Fibroblast of peridontal ligament (primary cell): ENCODE results near the gene PTTG1IP.
A peak's percentile ranks its signal among the peaks of the same experiment; 100 is the strongest.
"Not testable (repeated sequence)": the region's sequence is repeated elsewhere in the genome, so short reads cannot be mapped to it uniquely, and the experiment has no call there.

Experiments
- DNase-seq: peaks from one replicate; pipeline ENCODE4 v3.0.0-alpha.2; 2010; ENCODE audit errors: extremely low read depth

PTTG1IP gene

GRCh38 chr21:44883250-44883649 is 9.8 kb upstream of the PTTG1IP start:
- DNase-seq: no peak

DNA sequence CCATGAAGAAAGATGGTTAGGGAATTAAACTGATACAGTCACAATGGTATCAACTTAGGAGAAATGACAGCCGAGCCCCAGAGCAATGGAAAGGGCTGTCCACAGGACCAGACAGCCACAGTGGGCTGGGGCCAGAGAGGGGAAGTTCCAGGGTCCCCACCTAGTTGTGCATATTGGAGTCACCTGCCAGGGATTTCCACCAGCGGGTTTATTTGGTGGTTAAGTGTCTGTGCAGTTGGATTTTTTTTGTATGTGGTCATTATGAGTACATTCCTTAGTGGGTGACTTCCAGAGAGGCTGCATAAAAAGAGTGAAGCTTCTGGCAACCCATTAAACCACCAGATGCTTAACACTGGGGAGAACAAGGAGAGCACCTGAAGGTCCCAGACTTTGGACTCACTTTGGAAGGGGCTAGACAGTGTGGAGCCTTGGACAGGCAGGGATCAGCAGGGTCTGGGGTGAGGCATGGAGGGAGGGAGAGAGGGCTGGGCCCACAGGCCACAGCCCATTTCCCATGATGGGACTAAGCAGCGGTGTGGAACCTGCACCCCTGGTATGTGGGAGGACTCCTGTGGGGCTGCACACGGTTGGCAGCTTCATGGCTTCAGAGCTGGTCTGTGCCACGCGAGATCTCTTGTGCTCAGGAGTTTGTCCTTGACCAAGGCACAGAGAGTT is 7.8 kb upstream of the PTTG1IP start:
- DNase-seq: peak; percentile 37

DNA sequence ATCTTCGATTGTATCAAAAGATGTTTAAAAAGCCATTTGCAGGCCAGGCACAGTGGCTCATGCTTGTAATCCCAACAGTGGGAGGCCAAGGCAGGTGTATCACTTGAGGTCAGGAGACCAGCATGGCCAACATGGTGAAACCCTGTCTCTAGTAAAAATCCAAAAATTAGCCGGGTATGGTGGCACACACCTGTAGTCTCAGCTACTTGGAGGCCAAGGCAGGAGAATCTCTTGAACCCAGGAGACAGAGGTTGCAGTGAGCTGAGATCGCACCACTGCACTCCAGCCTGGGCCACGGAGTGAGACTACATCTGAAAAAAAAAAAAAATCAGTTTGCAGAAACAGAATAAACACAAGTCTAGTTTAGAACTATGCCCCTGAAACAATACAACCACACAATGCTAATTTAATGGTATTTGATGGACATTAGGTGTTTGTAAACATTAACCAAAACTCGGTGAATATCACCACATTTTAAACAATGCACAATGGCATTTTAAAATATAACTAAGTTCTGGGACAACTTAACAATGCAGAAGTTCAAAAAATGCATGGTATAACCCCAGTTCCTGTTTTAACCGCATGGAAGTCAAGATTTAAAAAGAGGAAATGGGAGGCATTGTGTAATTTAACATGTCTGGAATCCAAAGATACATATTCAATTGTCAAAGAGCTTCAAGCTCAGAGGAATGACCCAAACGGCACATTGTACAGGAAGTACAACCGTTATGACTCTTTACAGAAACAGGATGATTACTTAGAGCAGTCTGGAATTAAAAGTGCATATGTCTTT is 7.1 kb upstream of the PTTG1IP start:
- peak; percentile 39 for DNase-seq

GRCh38 chr21:44879238-44879637 is 5.7 kb upstream of the PTTG1IP start:
- DNase-seq: not testable (repeated sequence)

DNA sequence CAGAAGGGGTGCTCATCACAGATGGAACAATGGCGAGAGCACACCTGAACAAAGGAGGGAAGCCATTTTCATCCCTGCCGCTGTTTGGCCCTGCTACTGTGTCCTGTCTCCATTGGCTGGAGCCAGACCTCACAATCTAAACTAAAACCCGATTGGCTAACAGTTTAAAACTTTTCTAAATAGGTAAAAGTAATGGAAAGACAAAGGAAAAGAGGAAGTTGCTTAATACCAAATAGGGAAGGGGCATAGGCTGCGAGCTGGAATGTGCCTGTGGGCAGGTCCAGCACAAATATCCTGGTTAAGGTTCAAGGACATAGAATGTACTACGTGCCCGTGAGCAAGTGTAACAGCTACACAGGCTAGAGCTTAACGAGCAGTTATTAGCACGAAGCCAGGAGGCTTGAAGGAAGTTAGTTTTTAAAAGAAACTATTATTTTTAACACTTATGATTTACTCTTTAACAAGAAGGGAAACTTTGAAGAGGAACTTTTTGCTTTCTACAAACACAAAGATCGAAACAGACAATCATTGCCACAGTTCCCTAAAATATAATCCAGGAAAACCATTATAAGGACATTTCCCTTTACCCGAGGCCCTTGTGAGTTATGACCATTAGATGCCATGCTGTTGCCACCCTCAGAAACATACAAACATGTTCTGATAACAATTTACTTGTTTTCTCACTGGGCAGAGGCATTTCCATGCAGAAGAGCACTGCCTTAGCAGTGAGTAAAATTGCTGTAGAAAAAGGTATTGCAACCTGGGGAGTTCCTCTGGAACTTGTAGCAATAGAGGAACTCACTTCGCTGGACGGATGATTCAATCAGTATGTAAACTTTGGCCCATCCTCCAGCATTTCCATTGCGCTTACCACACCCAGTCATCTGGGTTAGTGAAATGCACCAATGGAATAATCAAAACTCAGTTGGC is 4.8 kb upstream of the PTTG1IP start:
- DNase-seq: peak; percentile 37

- no peak for DNase-seq
These were observed 3.5 kb upstream of the PTTG1IP start for GRCh38 chr21:44876849-44877575.

- DNase-seq: peak; percentile 72
These were observed 1.8 kb upstream of the PTTG1IP start for GRCh38 chr21:44875316-44875700.

GRCh38 chr21:44874497-44875315 is 1.2 kb upstream of the PTTG1IP start:
- no peak for DNase-seq

DNA sequence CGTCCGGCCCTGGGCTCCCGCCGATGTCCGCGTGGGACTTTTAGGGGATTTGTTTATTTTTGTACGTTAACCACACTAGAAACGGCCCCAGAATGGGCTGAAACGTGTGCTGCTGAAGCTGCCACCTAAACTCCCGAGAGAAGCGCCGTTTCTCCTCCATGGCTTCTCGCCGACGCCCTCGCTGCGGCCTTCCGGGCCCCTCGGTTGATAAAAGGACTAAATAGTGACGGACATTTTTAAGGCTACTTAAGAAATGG is 678 bp upstream of the PTTG1IP start:
- DNase-seq: no peak

GRCh38 chr21:44872649-44873355 is 688 bp downstream of the PTTG1IP start:
- no peak for DNase-seq

DNA sequence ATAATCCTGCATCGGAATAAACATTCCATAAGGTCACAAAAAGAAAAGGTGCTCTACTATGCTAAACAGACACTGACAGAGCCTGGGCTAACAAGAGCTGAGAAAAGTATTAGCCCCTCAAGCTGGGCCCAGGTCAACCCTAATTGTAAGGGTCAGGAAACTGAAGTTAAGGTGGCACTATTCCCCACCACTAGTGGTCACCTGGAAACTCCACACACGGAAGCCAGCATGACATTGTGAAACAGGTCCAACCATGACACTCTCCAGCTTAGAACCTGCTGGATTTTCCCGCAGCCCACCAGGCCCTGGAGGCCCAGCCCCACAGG is 1.2 kb downstream of the PTTG1IP start:
- no peak for DNase-seq

DNA sequence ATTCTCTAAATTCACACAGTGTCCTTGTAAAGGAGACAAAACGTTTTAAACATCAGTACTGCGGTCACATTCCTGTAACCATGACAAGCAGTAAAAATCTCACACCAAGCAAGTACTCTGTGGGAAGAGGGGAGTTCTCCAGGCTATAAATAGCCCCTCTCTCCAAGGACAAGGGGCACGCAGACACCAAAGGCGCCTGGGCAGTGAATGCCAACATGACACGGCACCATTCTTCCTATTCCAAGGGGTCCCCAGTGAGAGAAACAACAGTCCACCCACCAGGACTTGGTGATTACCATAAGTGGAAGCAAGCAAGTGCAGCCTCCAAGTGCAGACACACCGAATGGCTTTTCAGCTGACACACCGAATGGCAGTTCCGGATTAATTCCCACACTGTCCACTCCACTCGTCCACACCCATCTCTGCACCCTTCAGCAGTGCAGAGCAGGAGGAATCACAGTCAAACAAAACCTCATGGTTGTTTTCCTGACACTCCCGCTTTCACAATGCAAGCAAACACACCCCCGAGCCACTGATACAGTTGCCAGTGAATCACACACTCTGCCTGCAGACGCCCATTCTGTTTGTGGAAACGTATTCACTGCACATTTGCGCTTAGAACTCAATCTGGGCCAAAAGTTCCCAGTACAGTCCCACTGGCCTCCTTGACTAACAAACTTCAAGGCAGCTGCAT is 1.8 kb downstream of the PTTG1IP start:
- peak; percentile 69 for DNase-seq

DNA sequence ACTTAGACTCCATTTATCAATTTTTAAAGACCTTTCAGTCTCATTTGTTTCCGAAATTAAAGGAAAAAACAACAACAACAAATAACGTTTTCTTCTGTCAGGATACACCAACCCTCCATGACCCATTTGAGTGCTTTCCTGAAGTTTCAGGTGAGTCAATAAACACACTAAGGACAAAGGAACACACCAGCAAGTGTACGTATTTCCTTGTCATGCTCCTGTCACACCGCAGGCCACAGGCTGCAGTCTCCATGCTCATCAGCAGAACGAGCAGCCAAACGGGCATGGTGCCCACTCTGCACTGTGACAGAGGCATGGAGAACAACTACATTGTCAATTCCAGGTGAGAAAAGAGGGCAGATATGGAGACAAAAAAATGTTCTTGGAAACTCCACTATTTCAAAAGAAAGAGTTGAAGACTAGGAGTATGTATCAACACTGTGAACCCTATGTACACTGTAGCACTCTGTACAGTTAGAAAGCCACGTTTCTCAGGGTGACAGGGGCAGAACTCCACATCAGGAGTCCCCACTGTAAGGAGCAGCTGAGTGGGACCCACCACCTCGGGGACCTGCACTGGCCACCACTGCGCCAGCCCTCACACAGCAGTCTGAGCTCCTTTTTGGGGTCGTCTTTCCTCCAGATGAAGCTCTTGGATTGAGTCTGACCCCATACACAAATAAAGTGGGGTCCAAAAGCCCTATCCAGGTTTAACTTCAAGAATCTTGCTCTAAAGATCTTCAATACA is 2.6 kb downstream of the PTTG1IP start:
- DNase-seq: no peak

GRCh38 chr21:44869781-44870747 is 3.4 kb downstream of the PTTG1IP start:
- peak; percentile 86 for DNase-seq

GRCh38 chr21:44868707-44869106 is 4.8 kb downstream of the PTTG1IP start:
- no peak for DNase-seq

DNA sequence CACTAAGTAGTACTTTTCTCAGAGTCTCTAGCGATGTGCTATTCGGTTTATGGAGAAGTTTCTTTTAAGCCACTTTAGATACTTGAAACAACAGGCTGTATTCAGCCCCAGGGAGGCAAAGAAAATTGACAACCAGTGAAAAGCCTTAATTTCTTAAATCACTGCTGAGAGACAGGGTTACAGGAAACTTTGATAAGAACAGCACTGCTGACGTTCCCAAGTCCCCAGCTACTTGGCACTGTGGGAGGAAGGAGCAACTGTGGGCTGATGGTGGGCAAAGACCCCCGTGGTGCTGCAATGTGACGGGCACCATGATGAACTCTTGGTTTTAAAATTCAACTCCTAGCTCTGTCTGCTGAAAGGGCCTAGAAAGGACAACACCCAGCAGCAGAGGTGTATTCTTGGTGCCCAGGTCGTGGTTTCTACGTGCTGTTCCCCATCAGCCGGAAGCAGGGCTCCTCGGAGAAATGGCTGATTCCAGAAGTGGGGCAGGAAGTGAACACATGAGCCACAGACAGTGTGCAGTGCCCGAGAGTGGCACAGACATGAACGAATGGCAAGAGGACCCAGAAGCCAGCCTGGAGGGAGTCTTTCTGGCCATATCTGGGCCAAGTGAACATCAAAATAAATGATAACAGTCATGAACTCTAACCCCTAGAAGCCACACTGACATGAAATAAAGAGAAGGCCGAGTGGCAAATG is 5.3 kb downstream of the PTTG1IP start:
- DNase-seq: no peak

DNA sequence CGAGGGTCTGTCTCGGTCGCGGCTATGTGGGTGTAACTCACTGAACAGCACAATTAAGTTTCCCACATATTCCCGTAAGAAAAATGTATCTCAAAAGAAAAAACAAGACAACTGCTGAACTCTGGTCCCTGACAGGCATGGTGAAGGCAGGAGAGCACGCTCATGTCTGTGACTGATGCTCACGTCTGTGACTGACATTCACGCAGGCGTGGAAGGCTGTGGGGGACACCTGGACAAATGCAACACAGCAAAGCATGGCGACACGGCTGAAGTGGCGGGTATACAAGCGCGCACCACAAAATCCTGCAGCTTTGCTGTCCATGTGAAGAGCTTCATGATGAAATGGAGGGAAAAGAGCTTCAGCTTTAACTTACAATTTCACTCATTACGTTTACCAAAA is 6.0 kb downstream of the PTTG1IP start:
- DNase-seq: no peak
